ENCODE measurements around the gene TGFBR2. TPM values are rescaled to one million over a fixed set of nuclear protein-coding genes. Genes with fewer than 3 reads are reported as not detected.

TGFBR2 gene
- total and polyA plus RNA-seq, 10 of the 15 experiments (the other 5 are each of a cell fraction or from before 2014, with no cell fraction given): 0.02 to 0.98 (median 0.18) TPM; not detected in 1

DNA sequence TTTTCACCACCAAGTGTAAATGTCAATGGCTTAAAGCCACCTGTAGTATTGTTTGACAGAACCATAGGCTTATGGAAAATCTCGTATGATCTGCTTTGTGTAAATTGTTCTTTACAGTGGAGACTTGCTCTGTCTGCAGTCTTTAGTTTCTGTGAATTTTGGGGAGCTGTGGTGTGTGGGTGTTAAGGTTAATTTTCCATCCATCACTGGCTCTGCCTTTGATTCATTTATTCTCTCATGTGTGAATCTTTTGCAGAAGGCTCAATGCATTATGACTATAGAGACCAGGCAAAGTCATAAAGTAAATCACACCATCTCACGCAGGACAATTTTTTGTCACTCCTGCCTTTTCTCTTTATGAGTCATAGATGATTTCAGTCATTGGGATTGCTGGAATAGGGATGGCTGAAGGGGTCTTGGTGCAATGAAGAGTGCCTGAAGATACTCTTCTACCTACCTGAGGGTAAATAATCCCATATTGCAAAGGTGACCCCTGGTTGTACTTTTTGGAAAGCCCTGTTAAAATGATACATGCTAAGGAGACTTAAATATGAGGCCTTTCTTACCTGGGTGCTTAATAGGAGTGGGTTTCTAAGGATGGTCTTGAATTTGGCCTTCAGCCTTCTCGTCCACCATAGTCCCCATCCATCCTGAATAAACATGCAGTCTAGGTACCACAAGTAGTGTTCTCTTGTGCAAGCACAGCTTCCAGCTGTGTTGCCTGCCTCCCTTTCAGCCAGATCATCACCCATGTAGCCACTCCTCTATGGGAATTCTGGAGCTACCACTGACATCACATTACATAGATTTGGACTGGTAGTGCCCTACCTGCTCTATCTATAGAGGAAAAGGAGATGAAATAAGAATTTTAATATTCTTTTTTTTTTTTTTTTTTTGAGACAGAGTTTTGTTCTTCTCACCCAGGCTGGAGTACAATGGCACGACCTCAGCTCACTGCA is 14.3 kb downstream of the TGFBR2 start (continued):
- TF ChIP-seq, protein P1, sequence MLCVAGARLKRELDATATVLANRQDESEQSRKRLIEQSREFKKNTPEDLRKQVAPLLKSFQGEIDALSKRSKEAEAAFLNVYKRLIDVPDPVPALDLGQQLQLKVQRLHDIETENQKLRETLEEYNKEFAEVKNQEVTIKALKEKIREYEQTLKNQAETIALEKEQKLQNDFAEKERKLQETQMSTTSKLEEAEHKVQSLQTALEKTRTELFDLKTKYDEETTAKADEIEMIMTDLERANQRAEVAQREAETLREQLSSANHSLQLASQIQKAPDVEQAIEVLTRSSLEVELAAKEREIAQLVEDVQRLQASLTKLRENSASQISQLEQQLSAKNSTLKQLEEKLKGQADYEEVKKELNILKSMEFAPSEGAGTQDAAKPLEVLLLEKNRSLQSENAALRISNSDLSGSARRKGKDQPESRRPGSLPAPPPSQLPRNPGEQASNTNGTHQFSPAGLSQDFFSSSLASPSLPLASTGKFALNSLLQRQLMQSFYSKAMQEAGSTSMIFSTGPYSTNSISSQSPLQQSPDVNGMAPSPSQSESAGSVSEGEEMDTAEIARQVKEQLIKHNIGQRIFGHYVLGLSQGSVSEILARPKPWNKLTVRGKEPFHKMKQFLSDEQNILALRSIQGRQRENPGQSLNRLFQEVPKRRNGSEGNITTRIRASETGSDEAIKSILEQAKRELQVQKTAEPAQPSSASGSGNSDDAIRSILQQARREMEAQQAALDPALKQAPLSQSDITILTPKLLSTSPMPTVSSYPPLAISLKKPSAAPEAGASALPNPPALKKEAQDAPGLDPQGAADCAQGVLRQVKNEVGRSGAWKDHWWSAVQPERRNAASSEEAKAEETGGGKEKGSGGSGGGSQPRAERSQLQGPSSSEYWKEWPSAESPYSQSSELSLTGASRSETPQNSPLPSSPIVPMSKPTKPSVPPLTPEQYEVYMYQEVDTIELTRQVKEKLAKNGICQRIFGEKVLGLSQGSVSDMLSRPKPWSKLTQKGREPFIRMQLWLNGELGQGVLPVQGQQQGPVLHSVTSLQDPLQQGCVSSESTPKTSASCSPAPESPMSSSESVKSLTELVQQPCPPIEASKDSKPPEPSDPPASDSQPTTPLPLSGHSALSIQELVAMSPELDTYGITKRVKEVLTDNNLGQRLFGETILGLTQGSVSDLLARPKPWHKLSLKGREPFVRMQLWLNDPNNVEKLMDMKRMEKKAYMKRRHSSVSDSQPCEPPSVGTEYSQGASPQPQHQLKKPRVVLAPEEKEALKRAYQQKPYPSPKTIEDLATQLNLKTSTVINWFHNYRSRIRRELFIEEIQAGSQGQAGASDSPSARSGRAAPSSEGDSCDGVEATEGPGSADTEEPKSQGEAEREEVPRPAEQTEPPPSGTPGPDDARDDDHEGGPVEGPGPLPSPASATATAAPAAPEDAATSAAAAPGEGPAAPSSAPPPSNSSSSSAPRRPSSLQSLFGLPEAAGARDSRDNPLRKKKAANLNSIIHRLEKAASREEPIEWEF (IDR thresholded peaks at IDR 0.05; ENCODE audit: insufficient replicate concordance, low read depth, low read length): no peak
- TF ChIP-seq POLR2AphosphoS2 (IDR thresholded peaks at IDR 0.05; ENCODE audit: low read depth, low read length): no peak
- no peak for TF ChIP-seq TAF1 (IDR thresholded peaks at IDR 0.05; ENCODE audit: borderline replicate concordance, low read depth, low read length)
- no peak for TF ChIP-seq TCF7 (IDR thresholded peaks at IDR 0.05; ENCODE audit: borderline replicate concordance)
- no peak for TF ChIP-seq NR2C2 (IDR thresholded peaks at IDR 0.05; ENCODE audit: borderline replicate concordance, control insufficient read depth, insufficient read length, low read depth)

DNA sequence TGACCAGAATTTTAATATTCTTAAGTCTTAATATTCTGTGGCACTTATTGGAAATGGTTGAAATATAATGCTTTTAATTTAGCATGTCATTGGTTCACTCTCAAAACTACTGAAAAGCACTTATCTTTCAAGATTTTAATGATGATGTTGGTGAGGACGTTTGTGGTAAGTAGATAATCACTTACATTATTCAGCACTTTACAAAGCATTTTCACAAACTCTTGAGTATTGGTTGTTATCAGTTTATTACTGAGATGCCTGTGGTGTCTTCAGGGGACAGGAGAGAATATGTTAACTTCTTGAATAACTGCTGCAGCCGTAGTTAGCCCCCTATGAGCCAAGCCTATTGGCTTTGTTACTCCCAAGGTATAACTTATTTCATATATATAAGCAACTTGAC is 15.2 kb downstream of the TGFBR2 start:
- ATAC-seq: no peak
- ChIA-PET RAD21 (ENCODE audit: unreplicated experiment) (no interaction called here), SMC1A (ENCODE audit: uncharacterized antibody, unreplicated experiment) (interaction anchor here (1.6 kb wide), 1 partner anchor 386 kb away, joined by 3 read pairs; no protein-coding TSS in a partner anchor), POLR2A (interaction anchor here (0.6 kb wide), 1 partner anchor 17 kb away, joined by 3 read pairs; no protein-coding TSS in a partner anchor), CTCF (no interaction called here)
- Histone ChIP-seq H3K27ac (ENCODE audit: control insufficient read depth, insufficient read depth) (no peak overlapping the region), H3K79me2 (ENCODE audit: control insufficient read depth, insufficient read depth, low read length) (no peaks in the 10 kb centered on the region), H3K27me3 (replicated peaks in 1 of 2; ENCODE audit: control insufficient read depth in 2 of 2, insufficient read depth in 2 of 2, low read length in 1 of 2) (no peaks in the 10 kb centered on the region; a peak in 1 of 4 replicates), H4K20me1 (ENCODE audit: control insufficient read depth, insufficient read depth) (no peaks in the 10 kb centered on the region), H3K4me3 (no peak overlapping the region), H2AFZ (ENCODE audit: control insufficient read depth, low read depth, low read length) (no peak overlapping the region), H3K9me3 (replicated peaks; ENCODE audit: control insufficient read depth, insufficient read depth, low read length) (no peaks in the 10 kb centered on the region), H3K9ac (ENCODE audit: control insufficient read depth, insufficient read depth, low read length) (no peak overlapping the region), H3K4me1 (ENCODE audit: control insufficient read depth, insufficient read depth, low read length) (no peaks in the 10 kb centered on the region), H3K4me2 (ENCODE audit: control insufficient read depth, insufficient read depth) (no peak overlapping the region), H3K36me3 (ENCODE audit: control insufficient read depth in 2 of 2, insufficient read depth in 2 of 2, low read length in 1 of 2) (no peaks in the 10 kb centered on the region)
- in situ Hi-C loops (cut with MboI): no loop called here
- 3% methylated on average over 2 of the region's 2 CpGs for WGBS (ENCODE audit: insufficient coverage, insufficient replicate concordance, low lambda C conversion rate, missing lambda C conversion rate)
- no peak for DNase-seq (ENCODE audit: low read depth, low spot score)
- FAIRE-seq: no peak
- no TSS peak for BruUV-seq (replicated peaks)
- TF ChIP-seq GATAD2B (conservative IDR thresholded peaks at IDR 0.05; ENCODE audit: low read depth): no peak
- intact Hi-C loops (cut with micrococcal nuclease; ENCODE audit: unreplicated experiment): no loop called here
